ENCODE measurements around the gene GSK3A.

GSK3A gene

DNA sequence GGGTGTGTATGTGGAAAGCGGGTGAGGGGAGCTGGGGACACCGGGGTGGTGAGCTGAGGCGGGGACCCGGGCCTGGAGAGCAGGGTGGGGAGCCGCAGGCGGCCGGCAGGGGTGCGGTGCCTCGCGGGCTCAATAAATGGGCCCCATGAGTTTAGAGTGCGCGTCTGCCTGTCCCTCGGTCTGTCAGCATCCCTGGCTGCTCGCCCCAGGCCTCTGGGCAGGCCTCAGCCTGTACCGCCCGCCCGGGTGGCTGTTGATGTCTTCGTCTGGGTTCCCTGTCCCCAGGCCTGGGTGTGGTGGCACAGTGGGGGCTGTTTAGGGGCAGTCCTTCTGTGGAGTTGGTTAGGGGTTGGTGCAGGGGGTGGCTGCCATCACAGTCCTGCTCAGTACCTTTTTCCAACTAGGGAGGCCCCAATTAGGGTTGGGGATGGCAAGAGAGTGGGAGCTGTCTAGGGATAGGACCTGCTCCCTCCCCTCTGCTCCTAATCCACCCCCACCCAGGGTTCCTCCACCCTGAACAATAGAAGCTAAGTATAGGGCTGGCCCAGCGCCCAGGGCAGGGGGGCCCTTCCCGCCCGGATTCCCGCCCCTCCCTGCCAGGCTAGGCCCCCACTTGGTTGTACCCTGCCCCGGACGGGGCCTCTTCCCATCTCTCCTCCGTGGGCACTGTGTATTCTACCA is 38.9 kb upstream of the GSK3A start (continued):
- TF ChIP-seq, protein P1, sequence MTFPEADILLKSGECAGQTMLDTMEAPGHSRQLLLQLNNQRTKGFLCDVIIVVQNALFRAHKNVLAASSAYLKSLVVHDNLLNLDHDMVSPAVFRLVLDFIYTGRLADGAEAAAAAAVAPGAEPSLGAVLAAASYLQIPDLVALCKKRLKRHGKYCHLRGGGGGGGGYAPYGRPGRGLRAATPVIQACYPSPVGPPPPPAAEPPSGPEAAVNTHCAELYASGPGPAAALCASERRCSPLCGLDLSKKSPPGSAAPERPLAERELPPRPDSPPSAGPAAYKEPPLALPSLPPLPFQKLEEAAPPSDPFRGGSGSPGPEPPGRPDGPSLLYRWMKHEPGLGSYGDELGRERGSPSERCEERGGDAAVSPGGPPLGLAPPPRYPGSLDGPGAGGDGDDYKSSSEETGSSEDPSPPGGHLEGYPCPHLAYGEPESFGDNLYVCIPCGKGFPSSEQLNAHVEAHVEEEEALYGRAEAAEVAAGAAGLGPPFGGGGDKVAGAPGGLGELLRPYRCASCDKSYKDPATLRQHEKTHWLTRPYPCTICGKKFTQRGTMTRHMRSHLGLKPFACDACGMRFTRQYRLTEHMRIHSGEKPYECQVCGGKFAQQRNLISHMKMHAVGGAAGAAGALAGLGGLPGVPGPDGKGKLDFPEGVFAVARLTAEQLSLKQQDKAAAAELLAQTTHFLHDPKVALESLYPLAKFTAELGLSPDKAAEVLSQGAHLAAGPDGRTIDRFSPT (tag by site-specific recombination; IDR thresholded peaks at IDR 0.05) = peak; percentile 80
- TF ChIP-seq RBAK (tag by site-specific recombination; IDR thresholded peaks at IDR 0.05) = no peak
- TF ChIP-seq TRIM28 (IDR thresholded peaks at IDR 0.05; ENCODE audit: borderline replicate concordance, low read length) = no peak
- no peak for TF ChIP-seq ZFP3 (tag by site-specific recombination; IDR thresholded peaks at IDR 0.05; ENCODE audit: low read depth)
- TF ChIP-seq ZNF76 (tag by site-specific recombination; IDR thresholded peaks at IDR 0.05; ENCODE audit: borderline replicate concordance, low read depth) = no peak; the same call in 1 of the 2 replicates
- TF ChIP-seq ZNF174 (tag by site-specific recombination; IDR thresholded peaks at IDR 0.05) = no peak
- TF ChIP-seq ZNF324 (tag by site-specific recombination; IDR thresholded peaks at IDR 0.05) = no peak
- TF ChIP-seq, protein P2, sequence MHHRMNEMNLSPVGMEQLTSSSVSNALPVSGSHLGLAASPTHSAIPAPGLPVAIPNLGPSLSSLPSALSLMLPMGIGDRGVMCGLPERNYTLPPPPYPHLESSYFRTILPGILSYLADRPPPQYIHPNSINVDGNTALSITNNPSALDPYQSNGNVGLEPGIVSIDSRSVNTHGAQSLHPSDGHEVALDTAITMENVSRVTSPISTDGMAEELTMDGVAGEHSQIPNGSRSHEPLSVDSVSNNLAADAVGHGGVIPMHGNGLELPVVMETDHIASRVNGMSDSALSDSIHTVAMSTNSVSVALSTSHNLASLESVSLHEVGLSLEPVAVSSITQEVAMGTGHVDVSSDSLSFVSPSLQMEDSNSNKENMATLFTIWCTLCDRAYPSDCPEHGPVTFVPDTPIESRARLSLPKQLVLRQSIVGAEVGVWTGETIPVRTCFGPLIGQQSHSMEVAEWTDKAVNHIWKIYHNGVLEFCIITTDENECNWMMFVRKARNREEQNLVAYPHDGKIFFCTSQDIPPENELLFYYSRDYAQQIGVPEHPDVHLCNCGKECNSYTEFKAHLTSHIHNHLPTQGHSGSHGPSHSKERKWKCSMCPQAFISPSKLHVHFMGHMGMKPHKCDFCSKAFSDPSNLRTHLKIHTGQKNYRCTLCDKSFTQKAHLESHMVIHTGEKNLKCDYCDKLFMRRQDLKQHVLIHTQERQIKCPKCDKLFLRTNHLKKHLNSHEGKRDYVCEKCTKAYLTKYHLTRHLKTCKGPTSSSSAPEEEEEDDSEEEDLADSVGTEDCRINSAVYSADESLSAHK (tag by site-specific recombination; IDR thresholded peaks at IDR 0.05) = no peak
- no peak for TF ChIP-seq ZNF23 (tag by site-specific recombination; IDR thresholded peaks at IDR 0.05; ENCODE audit: borderline replicate concordance)
- TF ChIP-seq ZBTB17 (tag by site-specific recombination; IDR thresholded peaks at IDR 0.05) = no peak
- TF ChIP-seq KLF16 (tag by site-specific recombination; IDR thresholded peaks at IDR 0.05) = no peak
- no peak for TF ChIP-seq HOXD13 (CRISPR knock-in tag; IDR thresholded peaks at IDR 0.05; ENCODE audit: borderline replicate concordance)
- TF ChIP-seq HOXC10 (CRISPR knock-in tag; IDR thresholded peaks at IDR 0.05) = no peak
- TF ChIP-seq ZNF184 (tag by site-specific recombination; IDR thresholded peaks at IDR 0.05) = no peak
- TF ChIP-seq, protein P3, sequence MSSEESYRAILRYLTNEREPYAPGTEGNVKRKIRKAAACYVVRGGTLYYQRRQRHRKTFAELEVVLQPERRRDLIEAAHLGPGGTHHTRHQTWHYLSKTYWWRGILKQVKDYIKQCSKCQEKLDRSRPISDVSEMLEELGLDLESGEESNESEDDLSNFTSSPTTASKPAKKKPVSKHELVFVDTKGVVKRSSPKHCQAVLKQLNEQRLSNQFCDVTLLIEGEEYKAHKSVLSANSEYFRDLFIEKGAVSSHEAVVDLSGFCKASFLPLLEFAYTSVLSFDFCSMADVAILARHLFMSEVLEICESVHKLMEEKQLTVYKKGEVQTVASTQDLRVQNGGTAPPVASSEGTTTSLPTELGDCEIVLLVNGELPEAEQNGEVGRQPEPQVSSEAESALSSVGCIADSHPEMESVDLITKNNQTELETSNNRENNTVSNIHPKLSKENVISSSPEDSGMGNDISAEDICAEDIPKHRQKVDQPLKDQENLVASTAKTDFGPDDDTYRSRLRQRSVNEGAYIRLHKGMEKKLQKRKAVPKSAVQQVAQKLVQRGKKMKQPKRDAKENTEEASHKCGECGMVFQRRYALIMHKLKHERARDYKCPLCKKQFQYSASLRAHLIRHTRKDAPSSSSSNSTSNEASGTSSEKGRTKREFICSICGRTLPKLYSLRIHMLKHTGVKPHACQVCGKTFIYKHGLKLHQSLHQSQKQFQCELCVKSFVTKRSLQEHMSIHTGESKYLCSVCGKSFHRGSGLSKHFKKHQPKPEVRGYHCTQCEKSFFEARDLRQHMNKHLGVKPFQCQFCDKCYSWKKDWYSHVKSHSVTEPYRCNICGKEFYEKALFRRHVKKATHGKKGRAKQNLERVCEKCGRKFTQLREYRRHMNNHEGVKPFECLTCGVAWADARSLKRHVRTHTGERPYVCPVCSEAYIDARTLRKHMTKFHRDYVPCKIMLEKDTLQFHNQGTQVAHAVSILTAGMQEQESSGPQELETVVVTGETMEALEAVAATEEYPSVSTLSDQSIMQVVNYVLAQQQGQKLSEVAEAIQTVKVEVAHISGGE (tag by site-specific recombination; conservative IDR thresholded peaks at IDR 0.05; ENCODE audit: low read depth) = peak; percentile 45
- TF ChIP-seq BCL11B (tag by site-specific recombination; IDR thresholded peaks at IDR 0.05; ENCODE audit: low read depth) = no peak
- TF ChIP-seq, protein P4, sequence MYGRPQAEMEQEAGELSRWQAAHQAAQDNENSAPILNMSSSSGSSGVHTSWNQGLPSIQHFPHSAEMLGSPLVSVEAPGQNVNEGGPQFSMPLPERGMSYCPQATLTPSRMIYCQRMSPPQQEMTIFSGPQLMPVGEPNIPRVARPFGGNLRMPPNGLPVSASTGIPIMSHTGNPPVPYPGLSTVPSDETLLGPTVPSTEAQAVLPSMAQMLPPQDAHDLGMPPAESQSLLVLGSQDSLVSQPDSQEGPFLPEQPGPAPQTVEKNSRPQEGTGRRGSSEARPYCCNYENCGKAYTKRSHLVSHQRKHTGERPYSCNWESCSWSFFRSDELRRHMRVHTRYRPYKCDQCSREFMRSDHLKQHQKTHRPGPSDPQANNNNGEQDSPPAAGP (tag by site-specific recombination; IDR thresholded peaks at IDR 0.05) = peak; percentile 91
- no peak for TF ChIP-seq ZNF785 (tag by site-specific recombination; IDR thresholded peaks at IDR 0.05)
- TF ChIP-seq, protein P5, sequence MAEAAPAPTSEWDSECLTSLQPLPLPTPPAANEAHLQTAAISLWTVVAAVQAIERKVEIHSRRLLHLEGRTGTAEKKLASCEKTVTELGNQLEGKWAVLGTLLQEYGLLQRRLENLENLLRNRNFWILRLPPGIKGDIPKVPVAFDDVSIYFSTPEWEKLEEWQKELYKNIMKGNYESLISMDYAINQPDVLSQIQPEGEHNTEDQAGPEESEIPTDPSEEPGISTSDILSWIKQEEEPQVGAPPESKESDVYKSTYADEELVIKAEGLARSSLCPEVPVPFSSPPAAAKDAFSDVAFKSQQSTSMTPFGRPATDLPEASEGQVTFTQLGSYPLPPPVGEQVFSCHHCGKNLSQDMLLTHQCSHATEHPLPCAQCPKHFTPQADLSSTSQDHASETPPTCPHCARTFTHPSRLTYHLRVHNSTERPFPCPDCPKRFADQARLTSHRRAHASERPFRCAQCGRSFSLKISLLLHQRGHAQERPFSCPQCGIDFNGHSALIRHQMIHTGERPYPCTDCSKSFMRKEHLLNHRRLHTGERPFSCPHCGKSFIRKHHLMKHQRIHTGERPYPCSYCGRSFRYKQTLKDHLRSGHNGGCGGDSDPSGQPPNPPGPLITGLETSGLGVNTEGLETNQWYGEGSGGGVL (tag by site-specific recombination; IDR thresholded peaks at IDR 0.05) = no peak; the same call in 1 of the 2 replicates
- TF ChIP-seq ZNF169 (tag by site-specific recombination; IDR thresholded peaks at IDR 0.05) = no peak
- TF ChIP-seq, protein P6, sequence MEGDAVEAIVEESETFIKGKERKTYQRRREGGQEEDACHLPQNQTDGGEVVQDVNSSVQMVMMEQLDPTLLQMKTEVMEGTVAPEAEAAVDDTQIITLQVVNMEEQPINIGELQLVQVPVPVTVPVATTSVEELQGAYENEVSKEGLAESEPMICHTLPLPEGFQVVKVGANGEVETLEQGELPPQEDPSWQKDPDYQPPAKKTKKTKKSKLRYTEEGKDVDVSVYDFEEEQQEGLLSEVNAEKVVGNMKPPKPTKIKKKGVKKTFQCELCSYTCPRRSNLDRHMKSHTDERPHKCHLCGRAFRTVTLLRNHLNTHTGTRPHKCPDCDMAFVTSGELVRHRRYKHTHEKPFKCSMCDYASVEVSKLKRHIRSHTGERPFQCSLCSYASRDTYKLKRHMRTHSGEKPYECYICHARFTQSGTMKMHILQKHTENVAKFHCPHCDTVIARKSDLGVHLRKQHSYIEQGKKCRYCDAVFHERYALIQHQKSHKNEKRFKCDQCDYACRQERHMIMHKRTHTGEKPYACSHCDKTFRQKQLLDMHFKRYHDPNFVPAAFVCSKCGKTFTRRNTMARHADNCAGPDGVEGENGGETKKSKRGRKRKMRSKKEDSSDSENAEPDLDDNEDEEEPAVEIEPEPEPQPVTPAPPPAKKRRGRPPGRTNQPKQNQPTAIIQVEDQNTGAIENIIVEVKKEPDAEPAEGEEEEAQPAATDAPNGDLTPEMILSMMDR (tag by site-specific recombination; IDR thresholded peaks at IDR 0.05) = 0 out of 2 replicates have a peak, but pooled peaks have one; percentile 12
- TF ChIP-seq ZSCAN30 (tag by site-specific recombination; IDR thresholded peaks at IDR 0.05) = peak; percentile 74; the same call in 1 of the 2 replicates
- TF ChIP-seq ZNF473 (tag by site-specific recombination; IDR thresholded peaks at IDR 0.05) = no peak
- TF ChIP-seq, protein P7, sequence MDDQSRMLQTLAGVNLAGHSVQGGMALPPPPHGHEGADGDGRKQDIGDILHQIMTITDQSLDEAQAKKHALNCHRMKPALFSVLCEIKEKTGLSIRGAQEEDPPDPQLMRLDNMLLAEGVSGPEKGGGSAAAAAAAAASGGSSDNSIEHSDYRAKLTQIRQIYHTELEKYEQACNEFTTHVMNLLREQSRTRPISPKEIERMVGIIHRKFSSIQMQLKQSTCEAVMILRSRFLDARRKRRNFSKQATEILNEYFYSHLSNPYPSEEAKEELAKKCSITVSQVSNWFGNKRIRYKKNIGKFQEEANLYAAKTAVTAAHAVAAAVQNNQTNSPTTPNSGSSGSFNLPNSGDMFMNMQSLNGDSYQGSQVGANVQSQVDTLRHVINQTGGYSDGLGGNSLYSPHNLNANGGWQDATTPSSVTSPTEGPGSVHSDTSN (CRISPR knock-in tag; IDR thresholded peaks at IDR 0.05) = no peak
- TF ChIP-seq KLF1 (tag by site-specific recombination; IDR thresholded peaks at IDR 0.05) = peak; percentile 98
